Cerebellar cortex (tissue), 1 donor: ENCODE results near the gene SKI.
A peak's percentile ranks its signal among the peaks of the same experiment; 100 is the strongest.
"Not testable (repeated sequence)": the region's sequence is repeated elsewhere in the genome, so short reads cannot be mapped to it uniquely, and the experiment has no call there.

Experiments
- DNase-seq: peaks from one replicate; pipeline ENCODE4 v3.0.0-alpha.2; 2015; ENCODE audit warnings: low spot score

SKI gene

DNA sequence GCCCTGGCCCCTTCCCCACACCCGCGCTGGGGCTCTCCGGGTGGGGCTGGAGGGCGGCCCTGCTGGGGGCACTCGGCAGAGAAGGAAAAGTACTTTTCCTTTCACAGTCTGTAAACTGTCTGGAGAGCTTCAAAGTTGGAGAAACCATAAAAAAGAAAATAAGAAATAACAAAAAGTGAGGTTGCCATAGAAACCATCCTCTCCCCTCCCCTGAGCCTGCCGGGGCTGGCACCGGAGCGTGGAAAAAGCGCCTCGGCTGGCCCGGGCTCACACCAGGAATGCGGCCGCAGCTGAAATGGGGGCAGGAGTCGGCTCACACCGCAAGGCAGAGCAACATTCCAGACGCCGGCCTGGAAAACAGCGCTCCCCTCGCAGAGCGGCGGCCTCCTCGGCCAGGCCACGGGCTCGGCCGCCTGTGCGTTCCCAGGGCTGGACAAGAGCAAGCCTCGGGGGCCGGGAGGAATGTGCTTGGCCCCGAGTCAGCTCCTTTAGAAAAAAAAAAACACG is 94.0 kb downstream of the SKI start:
- peak; percentile 55 for DNase-seq

DNA sequence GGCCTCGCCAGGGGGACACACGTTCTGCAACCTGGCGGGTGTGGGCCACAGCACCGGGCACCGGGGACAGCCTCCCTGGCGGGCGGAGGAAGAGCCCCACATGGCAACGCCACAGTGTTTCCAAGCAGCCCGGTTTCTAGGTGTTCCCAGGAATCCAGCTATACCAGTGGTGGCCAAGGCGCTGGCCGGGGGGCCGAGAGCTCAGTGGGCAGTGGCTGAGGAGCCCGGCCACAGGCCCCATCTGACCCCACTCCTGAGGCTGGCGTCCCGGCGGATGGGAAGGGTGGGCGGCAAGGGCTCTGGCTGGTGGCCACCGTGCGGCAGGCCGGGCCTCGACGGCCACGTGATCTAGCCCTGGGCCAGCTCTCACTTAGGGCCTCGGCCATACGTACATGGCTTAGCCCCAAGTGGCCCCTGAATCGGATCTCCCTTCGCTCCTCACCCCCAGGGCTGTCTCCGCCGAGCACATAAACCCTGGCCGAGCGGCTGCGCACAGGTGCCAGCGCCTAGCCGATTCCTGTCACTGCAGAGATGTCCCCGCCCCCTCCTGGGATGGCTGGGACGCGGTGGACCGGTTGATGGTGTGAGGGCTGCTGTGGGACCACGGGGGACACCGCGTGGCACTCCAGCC is 94.6 kb downstream of the SKI start:
- DNase-seq: no peak

DNA sequence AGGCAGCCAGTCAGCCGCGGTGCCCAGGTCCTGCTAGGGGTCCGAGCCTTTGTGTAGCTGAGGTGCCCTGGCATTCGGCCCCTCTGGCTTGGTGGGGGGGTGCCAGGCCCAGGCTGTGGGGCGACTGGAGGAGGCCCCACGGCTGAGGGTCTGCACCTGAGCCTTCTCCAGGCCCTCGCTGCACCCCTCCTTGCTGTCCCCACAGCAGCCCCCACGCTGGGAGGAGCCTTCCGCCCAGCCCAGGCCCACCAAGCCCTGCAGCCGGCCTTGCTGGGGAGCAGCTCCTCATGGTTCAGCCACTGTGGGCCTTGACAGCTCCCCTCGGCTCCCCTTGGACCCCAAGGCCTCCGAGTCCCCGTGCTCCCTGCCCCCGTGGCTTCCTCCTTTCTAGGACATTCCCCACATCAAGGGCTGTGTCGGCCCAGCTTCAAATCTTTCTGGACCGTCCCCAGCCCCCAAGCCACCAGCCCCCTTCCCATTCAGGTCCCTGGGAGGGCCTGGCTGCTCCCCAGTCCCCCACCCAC is 95.4 kb downstream of the SKI start:
- DNase-seq: no peak

- no peak for DNase-seq
Measured at GRCh38 chr1:2324553-2325366, 96.6 kb downstream of the SKI start.

DNA sequence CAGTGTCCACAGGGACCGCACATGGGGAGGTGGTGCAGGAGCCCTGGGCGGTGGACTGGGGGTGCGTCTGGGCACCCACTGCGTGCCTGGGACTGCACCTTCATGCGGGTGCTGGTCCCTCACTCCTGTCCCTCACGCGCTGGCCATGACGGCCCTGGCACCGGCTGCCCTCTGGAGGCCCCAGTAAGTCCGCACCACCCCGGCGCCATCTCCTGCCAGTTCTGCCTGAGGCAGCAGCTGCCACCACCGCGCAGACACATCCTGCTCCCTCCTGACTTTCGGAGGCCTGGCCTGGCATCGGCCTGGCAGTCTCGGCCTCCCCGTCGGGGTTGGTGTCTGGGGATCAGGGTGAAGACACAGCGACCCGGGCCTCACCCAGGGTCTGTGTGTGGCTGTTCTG is 98.4 kb downstream of the SKI start:
- peak; percentile 65 for DNase-seq

GRCh38 chr1:2327162-2327561 is 99.0 kb downstream of the SKI start:
- DNase-seq: not testable (repeated sequence)

DNA sequence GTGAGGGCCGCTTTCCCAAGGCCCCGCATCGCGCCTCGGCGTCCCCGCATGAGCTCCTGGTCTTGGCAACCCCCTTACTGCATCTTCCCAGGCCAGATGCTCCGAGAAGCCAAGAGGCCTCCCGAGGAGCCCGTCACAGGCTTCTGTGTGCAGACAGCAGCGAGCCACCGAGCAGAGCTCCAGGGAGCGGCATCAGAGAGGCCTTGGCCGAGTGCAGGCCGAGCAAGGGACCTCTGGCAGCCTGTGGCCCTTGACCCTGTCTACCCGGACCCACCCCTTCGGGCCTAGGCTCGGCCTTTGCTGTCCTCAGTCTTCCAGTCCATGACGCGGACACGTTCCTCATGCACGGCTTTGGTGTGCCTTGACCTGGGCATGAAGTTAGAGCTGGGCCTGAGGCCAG is 99.7 kb downstream of the SKI start:
- no peak for DNase-seq

- DNase-seq: no peak
Measured at GRCh38 chr1:2328676-2329455, 100.7 kb downstream of the SKI start.

- no peak for DNase-seq
Measured at GRCh38 chr1:2330035-2330434, 101.9 kb downstream of the SKI start.

DNA sequence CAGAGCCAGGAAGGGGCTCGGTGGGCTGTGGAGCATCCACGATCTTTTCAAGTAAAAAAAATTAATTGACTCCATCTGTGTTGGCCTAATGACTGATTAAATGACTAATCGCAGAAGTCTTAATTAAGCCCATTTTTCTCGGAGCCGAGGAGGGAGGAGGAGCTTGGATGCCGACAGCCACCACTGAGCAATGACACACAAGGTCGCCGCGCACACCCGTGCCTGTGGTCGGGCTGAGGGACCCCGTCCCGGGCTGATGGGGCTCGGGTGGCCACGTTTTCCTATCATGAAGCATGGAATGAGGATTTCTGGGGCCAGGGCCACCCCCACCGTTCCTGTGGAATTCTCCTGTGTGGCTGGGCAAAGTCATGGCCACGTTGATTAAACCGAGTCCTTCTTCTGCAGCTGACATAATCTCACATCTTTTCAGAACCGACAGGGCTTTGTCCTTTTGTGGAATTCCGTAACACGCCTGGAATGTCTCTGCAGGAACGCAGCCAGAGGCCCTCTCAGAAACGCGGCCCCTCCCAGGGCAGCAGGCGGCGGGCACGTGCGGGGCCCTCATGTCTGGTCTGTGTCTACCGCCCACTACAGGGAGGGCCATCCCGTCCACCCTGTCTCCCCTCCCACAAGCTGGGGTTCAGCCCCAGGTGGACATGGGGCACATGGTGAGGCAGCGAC is 102.5 kb downstream of the SKI start:
- no peak for DNase-seq

GRCh38 chr1:2331200-2331544 is 103.1 kb downstream of the SKI start:
- no peak for DNase-seq

- not testable (repeated sequence) for DNase-seq
Measured at GRCh38 chr1:2331580-2331979, 103.5 kb downstream of the SKI start.

DNA sequence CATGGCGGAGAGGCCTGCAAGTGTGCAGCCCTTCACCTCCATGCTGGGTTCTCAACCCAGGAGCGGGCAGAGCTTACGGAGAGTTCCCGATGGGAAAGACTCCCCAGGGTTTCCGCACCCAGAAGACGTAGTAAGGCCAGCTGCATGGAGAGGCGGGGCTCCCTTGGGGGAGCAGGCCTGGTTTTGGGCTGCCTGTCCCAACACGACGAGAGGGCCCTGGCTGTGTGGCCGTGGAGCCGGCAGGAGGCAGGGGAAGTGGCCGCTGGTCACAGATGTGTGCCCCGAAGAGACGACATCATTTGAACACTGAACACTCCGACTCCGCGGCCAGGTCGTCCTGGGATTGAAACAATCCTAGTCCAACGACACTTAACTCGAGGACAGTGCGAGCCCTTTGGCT is 106.2 kb downstream of the SKI start:
- DNase-seq: no peak

GRCh38 chr1:2334883-2335534 is 106.9 kb downstream of the SKI start:
- no peak for DNase-seq

- no peak for DNase-seq
Measured at GRCh38 chr1:2335721-2336455, 107.8 kb downstream of the SKI start.

GRCh38 chr1:2336499-2336898 is 108.4 kb downstream of the SKI start:
- DNase-seq: no peak

DNA sequence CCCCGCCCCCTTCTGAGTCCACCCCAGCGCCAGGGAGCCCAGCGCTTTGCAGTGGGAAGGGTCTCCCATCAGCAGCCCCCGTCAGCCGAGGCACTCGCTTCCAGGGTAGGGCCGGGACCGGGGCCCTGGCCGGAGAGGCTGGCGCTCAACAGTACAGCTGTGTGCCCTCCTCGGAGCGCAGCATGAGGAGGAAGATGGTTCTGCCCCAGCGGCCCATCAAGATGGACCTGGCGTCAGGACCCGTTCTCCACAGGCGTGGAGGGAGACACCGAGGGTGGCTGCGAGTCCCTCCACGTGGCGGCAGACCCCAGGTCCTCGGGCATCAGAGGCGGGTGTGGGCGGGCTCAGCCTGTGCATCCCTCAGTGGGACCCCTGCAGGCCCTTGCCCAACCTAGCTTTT is 109.0 kb downstream of the SKI start:
- no peak for DNase-seq

- no peak for DNase-seq
Measured at GRCh38 chr1:2337501-2337900, 109.4 kb downstream of the SKI start.

GRCh38 chr1:2339206-2340085 is 111.3 kb downstream of the SKI start:
- no peak for DNase-seq
